Activated T-helper 1 cell treated with anti-CD3 and anti-CD28 coated beads, Interleukin-12 subunit alpha, Interleukin-12 subunit beta, Interleukin-2, Interleukin-4 antibody, amounts not matched to agents 30 ng/mL and 10 ng/mL and 1 ng/mL, durations not matched to agents 14 hours and 24 hours and 36 hours (primary cell): ENCODE data around the gene HMGCS2. TPM values are rescaled to one million over a fixed set of nuclear protein-coding genes. Genes with fewer than 3 reads are reported as not detected.
"Not testable (repeated sequence)": the region's sequence is repeated elsewhere in the genome, so short reads cannot be mapped to it uniquely, and the experiment has no call there.

ENCODE experiments used
- DNase-seq: peaks from one replicate; pipeline ENCODE4 v3.0.0; 2021; ENCODE audit warnings: low spot score
- H3K27ac Mint-ChIP-seq: one replicate; pipeline ENCODE4 v1.8.0; 2021; ENCODE audit warnings: mild to moderate bottlenecking, mixed read lengths
- H3K27me3 Mint-ChIP-seq: one replicate; pipeline ENCODE4 v1.8.0; 2022; ENCODE audit warnings: mild to moderate bottlenecking, moderate library complexity, mixed read lengths; ENCODE audit not compliant: insufficient read depth
- H3K36me3 Mint-ChIP-seq: one replicate; pipeline ENCODE4 v1.8.0; 2021; ENCODE audit warnings: low read depth, mixed read lengths
- H3K4me1 Mint-ChIP-seq: one replicate; pipeline ENCODE4 v1.8.0; 2021; ENCODE audit warnings: low read depth, mixed read lengths
- H3K4me3 Mint-ChIP-seq: one replicate; pipeline ENCODE4 v1.8.0; 2021; ENCODE audit warnings: mild to moderate bottlenecking, moderate library complexity, mixed read lengths
- H3K9me3 Mint-ChIP-seq: one replicate; pipeline ENCODE4 v1.8.0; 2021; ENCODE audit warnings: mixed read lengths
- intact Hi-C: fragments of 100-400 bp; cut with micrococcal nuclease; formaldehyde crosslinking; loops from one replicate; pipeline ENCODE4 v1.15.1; 2024
- total RNA-seq: library from RNA; stranded (reverse); gene quantifications from 2 replicates; pipeline ENCODE4 v1.2.3, GENCODE V29; 2022

HMGCS2 gene
- total RNA-seq, 1 donor from 2014 or later: not detected

- no peaks in the 10 kb centered on the region for H3K9me3 Mint-ChIP-seq
- intact Hi-C loops: no loop called here
- peak overlapping the region; percentile 8 for H3K4me3 Mint-ChIP-seq
- H3K36me3 Mint-ChIP-seq: no peaks in the 10 kb centered on the region
- peaks cover 38% of the 10 kb centered on the region for H3K4me1 Mint-ChIP-seq
- H3K27ac Mint-ChIP-seq: no peak overlapping the region
- DNase-seq: no peak
- peaks cover 5% of the 10 kb centered on the region for H3K27me3 Mint-ChIP-seq
Observed at GRCh38 chr1:119799599-119800177, 31.0 kb upstream of the HMGCS2 start.

- Mint-ChIP-seq H3K27ac (peak overlapping the region; percentile 10), H3K36me3 (no peaks in the 10 kb centered on the region), H3K9me3 (no peaks in the 10 kb centered on the region), H3K27me3 (peaks cover 3% of the 10 kb centered on the region), H3K4me3 (no peak overlapping the region), H3K4me1 (peaks cover 38% of the 10 kb centered on the region)
- DNase-seq: no peak
- intact Hi-C loops: no loop called here
Observed at GRCh38 chr1:119799003-119799402, 30.3 kb upstream of the HMGCS2 start.

GRCh38 chr1:119797606-119798005, 28.9 kb upstream of the HMGCS2 start:
- DNase-seq: no peak
- Mint-ChIP-seq H3K9me3 (no peaks in the 10 kb centered on the region), H3K36me3 (no peaks in the 10 kb centered on the region), H3K27ac (no peak overlapping the region), H3K4me3 (no peak overlapping the region), H3K4me1 (peaks cover 38% of the 10 kb centered on the region), H3K27me3 (peaks cover 7% of the 10 kb centered on the region)
- intact Hi-C loops: no loop called here

GRCh38 chr1:119797162-119797561, 28.5 kb upstream of the HMGCS2 start:
- DNase-seq: no peak
- Mint-ChIP-seq H3K4me3 (no peak overlapping the region), H3K27me3 (peaks cover 7% of the 10 kb centered on the region), H3K27ac (no peak overlapping the region), H3K36me3 (no peaks in the 10 kb centered on the region), H3K4me1 (peaks cover 38% of the 10 kb centered on the region), H3K9me3 (no peaks in the 10 kb centered on the region)
- intact Hi-C loops: no loop called here

- H3K27me3 Mint-ChIP-seq: peaks cover 12% of the 10 kb centered on the region
- H3K27ac Mint-ChIP-seq: no peak overlapping the region
- intact Hi-C loops: loop anchor here (1.0 kb wide), 1 partner anchor 8 kb away; no protein-coding TSS in a partner anchor
Observed at GRCh38 chr1:119795261-119796200, 26.8 kb upstream of the HMGCS2 start.

GRCh38 chr1:119794876-119795240, 26.2 kb upstream of the HMGCS2 start:
- H3K4me1 Mint-ChIP-seq: peaks cover 43% of the 10 kb centered on the region
- H3K4me3 Mint-ChIP-seq: no peak overlapping the region
- H3K36me3 Mint-ChIP-seq: peaks cover 1% of the 10 kb centered on the region
- intact Hi-C loops: loop anchor here (1.0 kb wide), 1 partner anchor 8 kb away; no protein-coding TSS in a partner anchor
- H3K27ac Mint-ChIP-seq: no peak overlapping the region
- H3K9me3 Mint-ChIP-seq: no peaks in the 10 kb centered on the region
- peaks cover 14% of the 10 kb centered on the region for H3K27me3 Mint-ChIP-seq
- no peak for DNase-seq

More at GRCh38 chr1:119795261-119796200, 26.8 kb upstream of the HMGCS2 start:
- H3K4me3 Mint-ChIP-seq: no peak overlapping the region
- DNase-seq: no peak
- no peaks in the 10 kb centered on the region for H3K9me3 Mint-ChIP-seq
- peaks cover 1% of the 10 kb centered on the region for H3K36me3 Mint-ChIP-seq
- H3K4me1 Mint-ChIP-seq: peaks cover 38% of the 10 kb centered on the region

GRCh38 chr1:119794230-119794875, 25.6 kb upstream of the HMGCS2 start:
- no peak for DNase-seq
- H3K4me1 Mint-ChIP-seq: peaks cover 38% of the 10 kb centered on the region
- peaks cover 14% of the 10 kb centered on the region for H3K27me3 Mint-ChIP-seq
- H3K9me3 Mint-ChIP-seq: no peaks in the 10 kb centered on the region
- H3K27ac Mint-ChIP-seq: no peak overlapping the region
- H3K36me3 Mint-ChIP-seq: peaks cover 1% of the 10 kb centered on the region
- intact Hi-C loops: no loop called here
- no peak overlapping the region for H3K4me3 Mint-ChIP-seq

GRCh38 chr1:119791377-119791776, 22.7 kb upstream of the HMGCS2 start:
- H3K36me3 Mint-ChIP-seq: peaks cover 1% of the 10 kb centered on the region
- peaks cover 13% of the 10 kb centered on the region for H3K27me3 Mint-ChIP-seq
- H3K27ac Mint-ChIP-seq: no peak overlapping the region
- H3K4me3 Mint-ChIP-seq: no peak overlapping the region
- intact Hi-C loops: no loop called here
- peaks cover 29% of the 10 kb centered on the region for H3K4me1 Mint-ChIP-seq
- no peaks in the 10 kb centered on the region for H3K9me3 Mint-ChIP-seq
- no peak for DNase-seq

- peaks cover 13% of the 10 kb centered on the region for H3K27me3 Mint-ChIP-seq
- intact Hi-C loops: no loop called here
- no peak for DNase-seq
- no peak overlapping the region for H3K27ac Mint-ChIP-seq
- peaks cover 1% of the 10 kb centered on the region for H3K36me3 Mint-ChIP-seq
- peaks cover 34% of the 10 kb centered on the region for H3K4me1 Mint-ChIP-seq
- H3K4me3 Mint-ChIP-seq: no peak overlapping the region
- H3K9me3 Mint-ChIP-seq: no peaks in the 10 kb centered on the region
Observed at GRCh38 chr1:119790451-119791198, 21.9 kb upstream of the HMGCS2 start.

- DNase-seq: no peak
- Mint-ChIP-seq H3K36me3 (peaks cover 1% of the 10 kb centered on the region), H3K27me3 (peaks cover 16% of the 10 kb centered on the region), H3K27ac (no peak overlapping the region), H3K4me1 (peaks cover 53% of the 10 kb centered on the region), H3K9me3 (no peaks in the 10 kb centered on the region), H3K4me3 (no peak overlapping the region)
- intact Hi-C loops: loop anchor here (1.0 kb wide), 1 partner anchor 8 kb away; no protein-coding TSS in a partner anchor
Observed at GRCh38 chr1:119787776-119788175, 19.1 kb upstream of the HMGCS2 start.

GRCh38 chr1:119786473-119787050, 17.9 kb upstream of the HMGCS2 start:
- peak; percentile 9 for DNase-seq
- not testable (repeated sequence) for H3K36me3 Mint-ChIP-seq, H3K9me3 Mint-ChIP-seq, H3K4me3 Mint-ChIP-seq
- peaks cover 17% of the 10 kb centered on the region for H3K27me3 Mint-ChIP-seq
- H3K4me1 Mint-ChIP-seq: peaks cover 57% of the 10 kb centered on the region
- H3K27ac Mint-ChIP-seq: peak overlapping the region; percentile 59
- intact Hi-C loops: loop anchor here (1.0 kb wide), 1 partner anchor 9 kb away; no protein-coding TSS in a partner anchor

GRCh38 chr1:119786046-119786445, 17.3 kb upstream of the HMGCS2 start:
- intact Hi-C loops, DNase-seq, H3K9me3 Mint-ChIP-seq, H3K36me3 Mint-ChIP-seq: not testable (repeated sequence)
- peaks cover 57% of the 10 kb centered on the region for H3K4me1 Mint-ChIP-seq
- H3K27ac Mint-ChIP-seq: peak overlapping the region; percentile 59
- peaks cover 20% of the 10 kb centered on the region for H3K27me3 Mint-ChIP-seq
- peak overlapping the region; percentile 50 for H3K4me3 Mint-ChIP-seq
